T47D (cell line): ENCODE measurements around the gene ME2.
"Not testable (repeated sequence)": the region's sequence is repeated elsewhere in the genome, so short reads cannot be mapped to it uniquely, and the experiment has no call there.

Source experiments
- DNase-seq, 2 experiments: peaks; one replicate each; pipeline versions ENCODE4 v3.0.0 to v3.0.0-alpha.2; 2011 to 2012; ENCODE audit warnings: low read depth in 1 of 2, low spot score in 1 of 2
- JUND ChIP-seq: IDR thresholded peaks from 2 replicates; pipeline ENCODE4 v1.6.1; 2012; ENCODE audit warnings: low read depth
- in situ Hi-C: cut with HindIII; loops from 2 replicates; pipeline ENCODE4 v1.10.0; 2016; ENCODE audit warnings: low sequenced_read_pairs, low pct_unique_long_range_greater_than_20kb

The ME2 gene

DNA sequence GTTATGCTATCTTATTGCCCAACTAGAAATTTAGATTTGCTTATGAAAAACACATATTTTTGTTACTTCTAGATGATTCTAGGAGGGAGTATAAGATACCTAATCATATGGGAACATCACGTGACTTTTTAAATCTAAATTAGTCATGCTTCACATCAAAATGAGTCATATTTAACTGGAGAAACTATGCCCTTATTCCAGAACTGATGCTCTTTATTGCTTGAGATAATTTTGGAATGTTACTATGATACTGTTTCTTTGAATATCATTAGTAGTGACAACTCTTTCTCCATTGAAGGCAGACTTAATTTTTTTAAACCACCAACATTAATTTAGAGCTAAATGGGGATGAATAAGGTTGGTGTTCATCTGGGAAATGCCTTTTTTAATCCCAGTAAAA, 69.0 kb downstream of the ME2 start:
- TF ChIP-seq JUND, result no peak
- DNase-seq, result no peak
- in situ Hi-C loops, result no loop called here

DNA sequence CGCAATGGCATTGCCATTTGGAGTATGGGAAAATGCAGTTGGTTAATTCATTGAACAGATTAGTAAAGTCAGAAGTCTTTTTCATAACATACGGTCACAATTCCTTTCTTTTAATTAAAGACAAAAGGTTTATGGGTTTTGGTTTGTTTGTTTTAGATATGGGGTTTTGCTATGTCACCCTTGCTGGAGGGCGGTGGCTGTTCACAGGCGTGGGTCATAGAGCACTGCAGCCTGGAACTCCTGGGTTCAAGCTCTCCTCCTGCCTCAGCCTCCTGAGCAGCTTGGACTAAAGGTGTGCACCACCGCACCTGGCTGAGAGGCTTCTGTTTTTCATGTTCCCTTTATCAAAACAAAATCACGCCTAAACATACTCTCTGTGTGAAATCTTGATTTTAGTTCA, 70.3 kb downstream of the ME2 start:
- in situ Hi-C loops, result no loop called here
- no peak for TF ChIP-seq JUND
- DNase-seq, result no peak

DNA sequence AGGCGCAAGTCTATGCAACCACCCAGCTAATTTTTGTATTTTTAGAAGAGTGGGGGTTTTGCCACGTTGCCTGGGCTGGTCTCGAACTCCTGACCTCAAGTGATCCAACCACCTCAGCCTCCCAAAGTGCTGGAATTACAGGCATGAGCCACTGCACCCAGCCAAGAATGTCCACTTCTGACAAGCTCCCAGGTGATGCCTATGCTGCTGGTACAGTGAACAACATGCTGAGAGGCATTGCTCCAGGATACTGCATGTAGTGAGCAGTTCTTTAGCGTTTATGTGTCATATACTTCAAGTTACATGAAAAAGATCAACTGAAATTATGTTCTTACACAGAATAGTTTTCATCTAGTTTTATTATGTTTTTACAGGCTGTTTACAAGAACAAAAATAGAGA, 71.7 kb downstream of the ME2 start:
- in situ Hi-C loops, result no loop called here
- no peak for DNase-seq
- no peak for TF ChIP-seq JUND

DNA sequence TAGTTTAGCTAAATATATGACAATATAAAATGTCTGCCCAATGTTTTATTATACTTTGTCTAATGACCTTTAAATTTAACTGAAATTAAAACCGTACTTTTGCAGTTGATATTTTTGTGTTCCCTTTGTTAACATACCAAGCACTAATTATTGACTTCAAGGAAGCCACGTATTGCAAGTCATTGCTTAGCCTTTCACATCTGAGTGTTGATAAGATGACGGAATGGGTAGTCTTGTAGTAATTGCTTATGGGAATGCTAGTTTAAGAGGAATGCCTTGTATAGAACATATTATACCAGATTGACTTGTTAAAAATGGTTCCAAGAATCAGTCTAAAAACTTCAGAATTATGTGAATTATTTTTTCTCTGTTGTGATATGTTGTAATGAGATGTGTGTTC, 74.9 kb downstream of the ME2 start:
- in situ Hi-C loops, result no loop called here
- DNase-seq, result no peak
- no peak for TF ChIP-seq JUND

DNA sequence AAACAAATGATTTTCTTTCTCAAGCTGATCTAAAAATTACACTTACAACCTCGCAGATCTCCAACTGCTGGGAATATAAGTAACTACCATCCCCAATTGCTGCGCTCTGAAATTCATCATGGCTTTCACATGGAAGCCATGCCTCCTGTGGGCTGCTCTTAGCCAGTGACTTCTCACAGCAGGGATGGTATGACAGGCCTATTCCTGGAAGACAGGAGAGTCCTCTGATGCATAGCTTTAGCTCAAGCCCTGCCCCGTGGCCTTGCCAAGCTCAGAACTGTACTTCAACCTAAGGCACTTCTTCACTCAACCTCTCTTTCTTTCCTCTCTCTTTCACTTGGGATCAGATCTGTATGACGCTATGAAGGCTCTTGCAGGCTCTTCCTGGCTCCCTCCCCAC, 76.3 kb downstream of the ME2 start:
- in situ Hi-C loops, result no loop called here
- DNase-seq, result no peak
- no peak for TF ChIP-seq JUND

DNA sequence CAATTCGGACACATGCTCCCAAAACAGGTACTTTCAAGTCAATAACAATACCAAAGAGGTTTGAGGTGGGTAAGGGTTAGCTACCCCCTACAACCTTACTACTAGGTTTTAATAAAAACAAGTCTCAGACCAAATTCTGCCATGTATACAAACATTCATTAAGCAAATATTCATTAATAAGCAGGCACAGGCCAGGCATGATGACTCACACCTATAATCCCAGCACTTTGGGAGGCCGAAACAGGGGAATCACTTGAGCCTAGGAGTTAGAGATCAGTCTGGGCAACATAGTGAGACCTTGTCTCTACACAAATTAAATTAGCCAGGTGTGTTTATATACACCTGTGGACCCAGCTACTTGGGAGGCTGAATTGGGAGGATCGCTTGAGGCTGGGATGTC, 77.2 kb downstream of the ME2 start:
- no peak for TF ChIP-seq JUND
- in situ Hi-C loops, result no loop called here
- no peak for DNase-seq

DNA sequence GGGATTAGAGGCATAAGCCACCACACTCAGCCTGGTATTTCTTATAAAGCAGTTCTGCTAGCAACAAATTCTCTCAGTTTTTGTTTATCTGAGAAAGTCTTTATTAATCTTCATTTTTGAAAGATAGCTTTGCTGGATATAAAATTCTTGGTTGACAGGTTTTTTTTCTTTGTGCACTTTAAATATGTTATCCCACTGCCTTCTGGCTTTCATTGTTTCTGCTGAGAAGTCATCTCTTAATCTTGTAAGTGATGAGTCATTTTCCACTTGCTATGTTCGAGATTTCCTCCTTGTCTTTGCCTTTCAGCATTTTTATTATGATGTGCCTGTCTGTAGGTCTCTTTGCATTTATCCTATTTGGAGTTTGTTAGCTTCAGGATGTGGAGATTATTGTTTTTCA, 83.1 kb downstream of the ME2 start:
- no peak for DNase-seq
- in situ Hi-C loops, result no loop called here
- no peak for TF ChIP-seq JUND

DNA sequence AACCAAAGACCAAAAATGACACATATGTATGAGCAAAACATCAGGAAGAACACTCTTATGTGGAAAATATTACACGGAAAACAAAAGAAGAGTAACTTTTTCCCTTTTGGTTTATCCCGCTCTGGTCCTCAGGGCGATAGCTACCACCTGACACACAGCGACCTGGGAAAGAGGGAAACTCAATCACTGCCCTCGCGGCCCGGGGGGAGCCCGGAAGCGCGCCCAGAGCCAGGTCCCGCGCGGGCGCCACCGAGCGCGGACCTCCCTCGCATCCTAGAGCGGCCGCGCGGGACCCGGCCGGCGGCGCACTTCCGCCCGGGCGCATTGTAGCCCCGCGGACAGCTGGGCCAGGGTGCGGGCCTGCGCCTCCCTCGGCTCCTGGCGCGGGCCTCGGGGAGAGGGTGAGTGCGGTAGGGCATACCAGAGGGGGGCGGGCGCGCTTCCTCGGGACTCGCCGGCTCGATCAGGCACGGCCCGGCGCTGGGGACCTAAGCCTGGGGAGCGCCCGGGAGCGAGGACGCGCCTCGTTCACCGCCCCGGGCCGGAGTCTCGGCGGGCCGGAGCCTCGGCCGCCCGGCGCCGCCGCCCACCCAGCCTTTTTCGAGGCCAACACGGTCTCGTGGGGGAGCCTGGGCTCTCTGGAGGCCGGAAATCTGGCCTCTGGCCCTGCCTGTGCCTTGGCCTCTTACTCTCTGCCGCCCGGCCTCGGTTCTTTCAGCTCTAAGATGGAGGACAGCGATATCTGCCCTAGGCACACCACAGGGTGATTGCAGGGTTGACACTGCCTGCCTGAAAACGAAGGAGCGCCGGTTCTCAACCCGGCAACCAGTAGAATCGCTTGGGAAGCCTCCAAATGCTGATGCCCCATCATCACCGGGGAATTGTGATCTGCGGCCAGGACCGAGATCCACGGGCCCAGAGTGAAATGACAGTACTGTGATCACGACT, 89.1 kb downstream of the ME2 start, which contains the start of gene ELAC1:
TSS of gene ELAC1 (plus strand) at position 327 of the 948 bp plus-strand sequence. CDS start 6,365 bp downstream, outside the sequence.
- in situ Hi-C loops, result no loop called here
- TF ChIP-seq JUND, result no peak
- peak; percentile 48 to 81 for DNase-seq

DNA sequence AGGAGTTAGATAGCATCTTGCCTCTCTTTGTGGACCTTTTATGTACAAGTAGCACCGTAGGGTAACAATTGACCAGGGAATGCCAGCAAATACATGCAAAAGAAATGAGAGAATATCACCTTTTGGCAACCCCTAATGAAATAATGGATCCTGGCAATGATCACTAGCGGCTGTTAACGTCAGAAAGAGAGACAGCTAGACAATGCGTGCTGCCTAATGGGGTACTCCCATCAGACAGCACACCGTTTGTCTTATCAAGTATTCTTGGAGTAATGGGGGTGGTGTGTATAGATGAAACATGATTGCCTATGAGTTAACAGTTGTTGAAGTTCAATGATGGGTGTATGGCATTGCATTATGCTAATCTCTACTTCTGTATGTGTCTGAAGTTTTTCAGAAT, 90.5 kb downstream of the ME2 start:
- in situ Hi-C loops, result no loop called here
- no peak for DNase-seq
- TF ChIP-seq JUND, result no peak

DNA sequence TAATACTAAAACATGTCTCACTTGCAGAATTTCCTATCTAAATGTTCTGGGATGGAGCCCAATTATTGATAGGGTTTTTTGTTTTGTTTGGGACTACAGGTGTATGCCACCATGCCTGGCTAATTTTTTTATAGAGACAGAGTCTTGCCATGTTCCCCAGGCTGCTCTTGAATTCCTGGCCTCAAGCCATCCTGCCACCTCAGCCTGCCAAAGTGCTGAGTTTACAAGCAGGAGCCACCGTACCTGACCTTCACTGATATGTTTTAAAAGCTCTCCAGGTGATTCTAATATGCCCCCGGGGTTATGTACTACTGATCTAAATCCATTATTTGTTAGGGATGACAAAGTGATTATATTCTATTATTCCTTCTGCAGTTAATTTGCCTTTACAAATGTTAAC, 91.1 kb downstream of the ME2 start:
- DNase-seq, result peak in 1 of 2 experiments; percentile 42
- TF ChIP-seq JUND, result 0 out of 2 replicates have a peak, but pooled peaks have one; percentile 21
- in situ Hi-C loops, result no loop called here

DNA sequence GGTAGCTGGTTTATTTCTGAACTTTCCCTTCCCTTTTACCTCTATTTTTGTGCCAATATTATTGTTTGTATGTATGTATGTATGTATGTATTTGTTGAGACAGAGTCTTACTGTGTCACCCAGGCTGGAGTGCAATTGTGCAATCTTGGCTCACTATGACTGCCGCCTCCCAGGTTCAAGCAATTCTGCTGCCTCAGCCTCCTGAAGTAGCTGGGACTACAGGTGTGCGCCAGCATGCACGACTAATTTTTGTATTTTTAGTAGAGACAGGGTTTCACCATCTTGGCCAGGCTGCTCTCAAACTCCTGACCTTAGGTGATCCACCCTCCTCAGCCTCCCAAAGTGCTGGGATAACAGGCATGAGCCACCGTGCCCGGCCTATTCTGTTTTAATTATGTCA, 93.5 kb downstream of the ME2 start:
- DNase-seq, in situ Hi-C loops: not testable (repeated sequence)

DNA sequence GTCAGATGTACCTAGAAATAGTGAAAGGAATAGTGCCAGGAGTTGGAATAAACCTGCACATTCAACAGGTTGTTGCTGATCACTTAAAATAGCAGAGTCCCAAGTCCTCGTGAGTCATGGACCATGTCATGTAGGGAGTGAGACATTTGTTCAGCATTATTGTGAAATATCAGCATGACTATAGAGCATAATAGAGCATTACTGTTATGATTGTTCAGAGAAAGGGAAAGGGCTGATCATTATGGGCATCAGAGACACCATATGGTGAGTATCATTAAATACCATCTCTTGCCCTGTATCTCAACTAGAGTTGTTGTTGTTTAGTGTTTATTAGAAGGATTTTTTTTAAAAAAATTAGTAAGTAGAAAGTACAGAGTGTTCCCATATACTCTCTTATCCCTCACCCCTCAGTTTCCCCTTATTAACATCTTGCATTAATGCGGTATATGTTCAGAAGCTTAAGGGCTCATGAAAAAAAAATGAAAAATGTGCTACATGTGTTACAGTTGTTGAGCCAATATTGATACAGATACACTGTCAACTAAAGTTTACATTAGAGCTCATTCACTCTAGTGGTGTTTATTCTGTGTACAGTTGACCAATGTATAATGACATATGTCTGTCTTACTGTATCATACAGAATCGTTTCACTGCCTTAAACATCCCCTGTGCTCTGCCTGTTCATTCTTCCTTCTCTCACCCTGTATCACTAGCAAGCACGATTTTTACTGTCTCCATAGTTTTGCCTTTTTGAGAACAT, 94.6 kb downstream of the ME2 start:
- no peak for DNase-seq
- in situ Hi-C loops, result no loop called here
- no peak for TF ChIP-seq JUND
